ENCODE data around the gene RGL3. TPM values are rescaled to one million over a fixed set of nuclear protein-coding genes. Genes with fewer than 3 reads are reported as not detected.
"Not testable (repeated sequence)": the region's sequence is repeated elsewhere in the genome, so short reads cannot be mapped to it uniquely, and the experiment has no call there.

The RGL3 gene
- total RNA-seq, 1 donor from 2014 or later = not detected

DNA sequence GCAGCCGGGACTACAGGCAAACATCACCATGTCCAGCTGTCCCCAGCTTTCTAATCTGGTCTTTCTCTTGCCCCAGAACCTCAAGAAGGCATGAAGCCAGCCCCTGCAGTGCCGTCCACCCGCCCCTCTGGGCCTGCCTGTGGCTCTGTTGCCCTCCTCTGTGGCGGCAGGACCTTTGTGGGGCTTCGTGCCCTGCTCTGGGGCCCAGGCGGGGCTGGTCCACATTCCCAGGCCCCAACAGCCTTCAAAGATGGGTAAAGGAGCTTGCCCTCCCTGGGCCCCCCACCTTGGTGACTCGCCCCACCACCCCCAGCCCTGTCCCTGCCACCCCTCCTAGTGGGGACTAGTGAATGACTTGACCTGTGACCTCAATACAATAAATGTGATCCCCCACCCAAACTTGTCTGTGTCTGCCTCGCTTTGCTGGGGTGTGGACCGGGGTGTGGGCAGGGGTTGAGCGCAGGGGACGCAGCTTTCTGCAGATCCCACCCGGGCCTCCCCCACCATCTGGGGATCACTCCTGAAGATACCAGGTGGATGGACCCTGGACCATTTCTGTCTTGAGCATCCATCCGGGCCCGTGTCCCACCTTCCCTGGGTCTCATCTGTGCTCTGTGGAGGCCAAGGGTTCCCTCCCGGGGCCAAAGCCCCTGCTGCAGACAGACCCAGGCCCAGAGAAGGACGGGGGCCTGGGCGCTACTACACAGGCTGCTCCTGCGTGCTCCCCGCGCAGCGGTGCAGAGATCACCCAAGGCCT, 31.6 kb upstream of the RGL3 start:
- intact Hi-C loops (cut with micrococcal nuclease) = no loop called here

DNA sequence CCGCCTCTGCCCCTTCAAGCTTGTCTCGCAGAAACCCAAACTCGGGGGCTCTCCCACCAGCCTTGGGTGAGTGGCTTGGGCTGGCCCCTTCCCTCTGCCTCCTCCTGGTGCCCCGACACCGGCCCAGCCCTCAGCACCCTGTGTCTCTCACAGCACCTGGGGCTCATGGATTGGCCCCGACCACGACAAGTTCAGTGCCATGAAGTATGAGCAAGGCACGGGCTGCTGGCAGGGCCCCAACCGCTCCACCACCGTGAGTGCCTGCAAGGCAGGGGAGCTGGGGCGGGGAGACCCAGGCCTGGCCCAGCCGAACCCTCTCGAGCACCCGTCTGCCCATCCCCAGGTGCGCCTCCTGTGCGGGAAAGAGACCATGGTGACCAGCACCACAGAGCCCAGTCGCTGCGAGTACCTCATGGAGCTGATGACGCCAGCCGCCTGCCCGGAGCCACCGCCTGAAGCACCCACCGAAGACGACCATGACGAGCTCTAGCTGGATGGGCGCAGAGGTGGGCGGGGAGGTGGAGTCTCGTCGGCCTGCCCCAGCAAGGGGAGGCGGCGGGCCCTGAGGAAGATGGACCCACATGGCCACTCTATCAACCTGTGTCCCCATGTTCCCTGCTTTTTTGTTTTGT, 29.9 kb upstream of the RGL3 start:
- intact Hi-C loops (cut with micrococcal nuclease) = loop anchor here (10.0 kb wide), 1 partner anchor 154 kb away; the partner anchor contains the start of gene TSPAN16

DNA sequence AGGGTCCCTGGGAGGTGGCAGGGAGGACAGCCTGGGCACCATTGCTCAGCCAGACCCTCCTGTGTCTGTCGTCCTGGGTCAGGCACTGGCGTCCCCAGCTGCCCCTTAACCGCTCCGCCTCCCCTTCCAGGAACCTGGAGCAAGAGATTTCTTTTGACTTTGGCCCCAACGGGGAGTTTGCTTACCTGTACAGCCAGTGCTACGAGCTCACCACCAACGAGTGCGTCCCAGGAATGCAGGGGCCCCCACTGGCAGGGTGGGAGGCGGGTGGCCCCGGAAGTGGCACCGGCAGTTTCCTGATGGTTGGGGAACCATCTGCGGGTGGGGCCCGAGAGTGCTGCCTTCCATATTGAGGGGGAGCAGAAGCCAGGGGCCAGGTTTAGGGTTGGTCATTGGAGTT, 29.3 kb upstream of the RGL3 start:
- intact Hi-C loops (cut with micrococcal nuclease) = loop anchor here (10.0 kb wide), 1 partner anchor 154 kb away; the partner anchor contains the start of gene TSPAN16

DNA sequence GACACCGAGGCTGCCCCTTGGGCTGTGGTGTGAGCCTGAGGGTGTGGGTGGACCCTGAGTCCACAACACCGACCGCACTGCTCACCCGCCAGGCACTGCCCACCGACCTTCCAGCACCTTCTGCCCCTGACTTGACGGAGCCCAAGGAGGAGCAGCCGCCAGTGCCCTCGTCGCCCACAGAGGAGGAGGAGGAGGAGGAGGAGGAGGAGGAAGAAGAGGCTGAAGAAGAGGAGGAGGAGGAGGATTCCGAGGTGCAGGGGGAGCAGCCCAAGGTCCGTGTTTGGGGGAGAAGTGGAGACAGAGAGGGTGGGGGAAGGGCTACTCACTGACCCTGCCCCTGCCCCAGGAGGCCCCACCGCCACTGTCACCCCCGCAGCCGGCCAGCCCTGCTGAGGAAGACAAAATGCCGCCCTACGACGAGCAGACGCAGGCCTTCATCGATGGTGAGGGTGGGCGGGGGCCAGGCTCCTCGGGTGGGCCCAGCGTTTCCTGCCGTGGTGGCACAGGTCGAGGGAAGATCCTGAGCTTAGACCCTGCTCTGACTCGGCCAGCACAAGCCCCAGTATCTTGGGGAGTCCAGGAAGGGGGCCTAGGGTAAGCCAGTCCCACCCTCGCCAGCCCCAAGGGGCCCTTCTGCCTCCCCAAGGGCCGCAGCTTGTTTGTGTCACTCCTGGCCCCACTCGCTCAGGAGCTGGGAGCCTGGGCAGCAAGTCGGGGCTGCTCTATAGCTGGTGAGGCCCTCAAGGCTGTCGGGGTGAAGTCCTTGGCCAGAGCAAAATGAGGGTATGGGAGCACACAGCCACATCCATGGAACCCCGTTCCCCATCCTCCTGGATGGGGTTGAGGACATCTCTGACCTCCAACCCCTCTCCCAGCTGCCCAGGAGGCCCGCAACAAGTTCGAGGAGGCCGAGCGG, 28.5 kb upstream of the RGL3 start:
- intact Hi-C loops (cut with micrococcal nuclease) = loop anchor here (10.0 kb wide), 1 partner anchor 153 kb away; the partner anchor contains the start of gene TSPAN16

DNA sequence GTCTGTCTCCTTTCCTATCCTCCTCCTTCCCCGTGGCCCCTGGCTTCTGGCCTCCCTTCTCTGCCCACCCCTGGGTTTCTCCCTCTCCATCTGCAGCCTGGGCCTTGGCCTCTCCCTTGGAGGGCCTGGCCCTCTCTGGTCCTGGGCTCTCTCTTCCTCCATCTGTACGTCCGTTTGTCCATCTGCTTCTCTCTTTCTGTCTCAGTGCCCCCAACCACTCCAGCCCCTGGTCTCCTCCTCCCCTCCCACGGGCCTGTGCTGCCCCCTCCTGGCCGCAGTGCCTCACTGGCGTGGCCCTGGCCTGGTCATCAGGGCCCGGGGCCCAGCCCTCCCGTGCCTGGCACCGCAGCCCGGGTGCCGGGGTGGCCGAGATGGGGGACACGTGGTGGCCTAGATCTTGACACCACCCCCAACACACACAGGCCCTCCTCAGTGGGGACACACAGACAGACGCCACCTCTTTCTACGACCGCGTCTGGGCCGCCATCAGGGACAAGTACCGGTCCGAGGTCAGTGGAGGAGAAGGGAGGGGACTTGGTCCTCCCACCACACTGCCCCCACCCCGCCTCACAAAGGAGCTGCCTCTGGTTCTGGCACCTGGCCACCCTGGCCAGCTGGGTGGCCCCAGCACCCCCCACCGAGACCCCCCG, 27.7 kb upstream of the RGL3 start:
- intact Hi-C loops (cut with micrococcal nuclease) = loop anchor here (10.0 kb wide), 1 partner anchor 152 kb away; the partner anchor contains the start of gene TSPAN16

DNA sequence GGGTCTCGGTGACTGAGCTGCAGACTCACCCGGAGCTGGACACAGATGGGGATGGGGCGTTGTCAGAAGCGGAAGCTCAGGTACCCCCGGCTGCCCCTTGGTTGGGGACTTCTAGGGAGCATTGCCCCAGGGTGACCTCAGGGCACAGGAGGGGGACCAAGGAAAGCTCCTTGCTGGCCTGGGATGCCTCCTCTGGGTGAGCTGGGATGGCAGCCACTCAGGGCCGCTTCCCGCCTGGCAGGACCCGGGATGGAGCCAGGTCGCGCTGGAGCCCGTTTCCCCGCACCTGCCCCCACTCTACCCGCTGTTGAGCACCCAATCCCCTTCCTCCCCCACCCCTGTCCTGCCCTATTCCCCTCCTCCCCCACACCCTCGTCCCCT, 27.1 kb upstream of the RGL3 start:
- intact Hi-C loops (cut with micrococcal nuclease) = loop anchor here (10.0 kb wide), 1 partner anchor 151 kb away; the partner anchor contains the start of gene TSPAN16

DNA sequence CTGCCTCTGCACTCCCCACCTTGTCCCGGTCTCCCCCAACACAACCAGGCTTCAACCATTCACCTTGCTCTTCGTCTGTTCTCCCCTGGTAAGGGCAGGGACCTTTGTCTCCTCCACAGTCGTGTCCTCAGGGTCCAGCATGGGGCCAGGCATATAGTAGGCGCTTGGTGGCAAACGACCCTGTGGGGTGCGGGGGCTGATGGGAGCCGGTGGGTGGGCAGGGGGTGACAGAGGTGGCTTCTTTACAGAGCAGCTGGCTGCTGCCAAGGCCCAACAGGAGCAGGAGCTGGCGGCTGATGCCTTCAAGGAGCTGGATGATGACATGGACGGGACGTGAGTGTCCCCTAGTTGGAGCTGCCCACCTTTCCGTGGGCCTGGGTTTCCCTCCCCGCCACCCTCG, 26.0 kb upstream of the RGL3 start:
- intact Hi-C loops (cut with micrococcal nuclease) = loop anchor here (10.0 kb wide), 1 partner anchor 150 kb away; the partner anchor contains the start of gene TSPAN16

DNA sequence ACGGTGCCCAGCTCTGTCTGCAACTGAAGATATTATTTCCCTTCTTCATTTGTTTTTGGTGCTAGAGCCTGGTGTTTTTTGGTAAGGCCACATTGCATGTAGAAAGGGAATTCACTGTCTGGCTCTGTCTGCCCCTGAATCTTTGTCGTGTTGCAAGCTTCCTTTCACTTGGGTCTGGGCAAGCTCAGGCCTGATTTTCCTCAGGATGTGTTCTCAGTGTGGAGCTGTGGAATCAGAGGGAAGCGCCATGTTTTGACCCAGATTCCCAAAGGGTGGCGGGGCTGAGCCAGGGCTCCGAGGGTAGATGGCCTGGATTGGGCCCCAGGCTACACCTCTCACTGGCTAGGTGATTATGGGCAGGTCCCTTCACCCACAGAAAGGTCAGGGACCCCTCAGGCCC, 24.9 kb upstream of the RGL3 start:
- intact Hi-C loops (cut with micrococcal nuclease) = loop anchor here (10.0 kb wide), 1 partner anchor 149 kb away; the partner anchor contains the start of gene TSPAN16

DNA sequence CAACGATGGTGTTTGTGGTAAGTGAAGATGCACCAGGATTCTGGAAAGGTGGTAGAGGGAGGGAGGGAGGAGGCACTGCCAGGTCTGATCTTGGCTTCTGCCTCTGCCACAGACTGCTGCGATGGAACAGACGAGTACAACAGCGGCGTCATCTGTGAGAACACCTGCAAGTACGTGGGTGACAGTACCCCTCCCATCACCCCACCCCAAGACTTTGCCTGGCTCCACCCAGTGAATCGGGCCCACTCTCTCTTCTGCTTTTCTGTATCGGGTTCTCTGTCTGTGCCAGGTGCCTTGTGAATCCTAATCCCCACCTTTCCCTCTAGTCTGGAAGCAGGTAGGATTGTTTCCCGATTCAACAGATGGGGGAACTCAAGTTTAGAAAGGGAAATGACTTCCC, 18.8 kb upstream of the RGL3 start:
- intact Hi-C loops (cut with micrococcal nuclease) = loop anchor here (5.0 kb wide), 2 partner anchors 346 to 1354 kb away; partner anchors contain the start of gene JUNB

DNA sequence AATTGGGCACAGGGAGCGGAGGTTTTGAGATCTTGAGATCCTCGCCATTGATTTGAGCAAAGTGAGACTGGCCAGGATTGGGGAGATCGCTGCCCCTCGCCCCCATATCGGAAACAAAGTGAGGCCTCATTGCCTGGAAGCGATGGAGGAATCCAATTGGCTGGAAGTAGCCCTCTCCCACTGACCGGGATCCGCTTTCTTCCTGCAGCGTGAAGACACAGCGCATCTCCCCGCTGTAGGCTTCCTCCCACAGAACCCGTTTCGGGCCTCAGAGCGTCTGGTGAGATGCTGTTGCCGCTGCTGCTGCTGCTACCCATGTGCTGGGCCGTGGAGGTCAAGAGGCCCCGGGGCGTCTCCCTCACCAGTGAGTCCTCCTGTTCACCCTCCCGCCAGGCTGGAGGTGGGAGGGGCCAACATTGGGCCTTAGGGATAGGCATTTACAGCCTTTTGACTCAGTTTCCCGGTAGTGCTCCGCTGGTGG, 16.8 kb upstream of the RGL3 start:
- intact Hi-C loops (cut with micrococcal nuclease) = loop anchor here (1.0 to 5.0 kb wide), 8 partner anchors 14 to 1356 kb away; partner anchors contain the start of genes JUNB, SMARCA4 and ZNF653

DNA sequence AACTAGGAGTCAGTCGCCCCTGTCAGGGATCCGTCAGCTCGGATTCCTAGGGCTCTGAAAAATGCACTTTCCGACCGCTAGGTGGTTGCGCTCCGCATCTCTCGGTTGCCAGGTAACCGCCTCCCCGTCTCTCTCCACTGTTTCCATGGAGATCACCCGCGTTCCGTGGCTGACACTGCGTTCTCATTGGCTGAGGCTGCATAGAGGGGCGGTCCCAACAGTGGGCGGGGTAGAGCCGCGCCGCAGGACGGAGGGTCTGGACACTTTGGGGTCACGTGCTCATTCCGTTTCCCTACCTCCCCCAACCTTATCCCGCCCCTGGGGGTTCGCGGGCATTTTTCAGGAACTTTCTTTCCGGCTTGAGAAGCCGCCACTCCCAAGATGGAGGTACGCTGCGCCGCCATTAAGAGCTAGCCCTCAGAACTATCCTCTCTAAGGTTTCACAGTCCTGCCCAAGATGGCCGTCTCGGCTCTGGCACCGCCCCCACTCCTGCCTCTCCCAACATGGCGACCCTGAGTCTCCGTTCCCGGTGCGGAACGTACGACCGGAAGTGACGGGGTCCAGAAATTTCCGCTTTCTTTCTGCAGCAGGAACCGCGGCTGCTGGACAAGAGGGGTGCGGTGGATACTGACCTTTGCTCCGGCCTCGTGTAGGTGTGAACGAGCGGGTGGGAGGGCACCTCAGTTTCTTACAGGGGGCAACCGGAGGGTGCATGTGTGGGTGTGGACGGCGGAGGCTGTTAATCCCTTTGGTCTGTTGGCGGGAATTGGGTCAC, 16.1 kb upstream of the RGL3 start, which contains the start of the genes ODAD3 and PRKCSH:
TSS of gene ODAD3 (minus strand) at position 65 of the 776 bp plus-strand sequence. CDS start 105 bp downstream, outside the sequence.
TSS of gene PRKCSH (plus strand) at position 579 of the 776 bp plus-strand sequence. CDS start 483 bp downstream, outside the sequence.
- intact Hi-C loops (cut with micrococcal nuclease) = loop anchor here (1.0 to 5.0 kb wide), 8 partner anchors 13 to 1357 kb away; partner anchors contain the start of genes JUNB, SMARCA4 and ZNF653

DNA sequence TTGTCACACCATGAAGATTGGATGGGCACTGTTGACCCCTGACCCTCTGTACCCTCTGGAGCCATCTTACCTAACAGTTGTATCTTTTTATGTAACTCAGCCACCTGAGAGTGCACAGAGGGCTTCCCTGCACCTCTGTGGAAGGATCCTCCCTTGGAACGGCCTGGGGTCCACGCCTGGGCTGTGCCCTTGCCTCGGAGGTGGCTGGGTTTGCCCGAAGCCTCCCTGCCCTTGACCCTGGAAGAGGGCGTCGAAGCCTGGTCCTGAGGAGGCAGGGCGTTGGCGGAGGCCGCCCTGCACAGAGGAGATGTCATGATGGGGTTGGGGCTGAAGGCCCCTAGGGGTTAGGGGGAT, 15.6 kb upstream of the RGL3 start:
- intact Hi-C loops (cut with micrococcal nuclease) = loop anchor here (1.0 to 5.0 kb wide), 8 partner anchors 12 to 1358 kb away; partner anchors contain the start of genes JUNB, SMARCA4 and ZNF653

DNA sequence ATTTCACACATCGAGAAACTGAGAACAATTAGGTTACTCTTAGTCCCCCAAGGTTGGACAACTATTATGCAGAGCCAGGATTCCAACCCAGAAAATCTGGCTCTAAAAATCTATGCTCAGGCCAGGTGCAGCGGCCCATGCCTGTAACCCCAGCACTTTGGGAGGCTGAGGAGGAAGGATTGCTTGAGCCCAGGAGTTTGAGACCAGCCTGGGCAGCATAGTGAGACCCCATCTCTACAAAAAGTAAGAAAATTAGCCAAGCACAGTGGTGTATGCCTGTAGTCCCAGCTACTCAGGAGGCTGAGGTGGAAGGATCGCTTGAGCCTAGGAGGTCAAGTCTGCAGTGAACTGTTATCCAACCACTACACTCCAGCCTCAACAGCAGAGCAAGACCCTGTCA, 14.4 kb upstream of the RGL3 start:
- intact Hi-C loops (cut with micrococcal nuclease) = not testable (repeated sequence)

DNA sequence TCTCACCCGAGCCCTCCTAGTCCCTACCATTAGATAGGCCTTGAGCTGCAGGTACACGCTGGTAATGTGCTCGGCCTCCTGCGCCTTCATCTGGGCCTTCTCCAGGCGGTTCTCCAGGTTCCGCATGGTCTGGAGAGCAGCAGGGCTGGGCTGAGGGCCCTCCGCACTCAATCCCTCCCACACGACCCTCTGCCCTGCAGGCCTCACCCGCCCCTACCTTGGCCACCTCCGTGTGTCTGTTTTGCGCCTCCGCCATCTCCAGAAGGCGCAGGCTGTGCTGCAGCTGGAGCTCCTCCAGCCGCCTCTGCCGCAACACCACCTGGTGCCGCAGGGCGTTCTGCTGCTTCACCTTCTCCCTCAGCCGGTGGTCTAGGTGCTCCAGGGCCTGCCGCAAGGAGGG, 7.5 kb upstream of the RGL3 start:
- intact Hi-C loops (cut with micrococcal nuclease) = no loop called here

DNA sequence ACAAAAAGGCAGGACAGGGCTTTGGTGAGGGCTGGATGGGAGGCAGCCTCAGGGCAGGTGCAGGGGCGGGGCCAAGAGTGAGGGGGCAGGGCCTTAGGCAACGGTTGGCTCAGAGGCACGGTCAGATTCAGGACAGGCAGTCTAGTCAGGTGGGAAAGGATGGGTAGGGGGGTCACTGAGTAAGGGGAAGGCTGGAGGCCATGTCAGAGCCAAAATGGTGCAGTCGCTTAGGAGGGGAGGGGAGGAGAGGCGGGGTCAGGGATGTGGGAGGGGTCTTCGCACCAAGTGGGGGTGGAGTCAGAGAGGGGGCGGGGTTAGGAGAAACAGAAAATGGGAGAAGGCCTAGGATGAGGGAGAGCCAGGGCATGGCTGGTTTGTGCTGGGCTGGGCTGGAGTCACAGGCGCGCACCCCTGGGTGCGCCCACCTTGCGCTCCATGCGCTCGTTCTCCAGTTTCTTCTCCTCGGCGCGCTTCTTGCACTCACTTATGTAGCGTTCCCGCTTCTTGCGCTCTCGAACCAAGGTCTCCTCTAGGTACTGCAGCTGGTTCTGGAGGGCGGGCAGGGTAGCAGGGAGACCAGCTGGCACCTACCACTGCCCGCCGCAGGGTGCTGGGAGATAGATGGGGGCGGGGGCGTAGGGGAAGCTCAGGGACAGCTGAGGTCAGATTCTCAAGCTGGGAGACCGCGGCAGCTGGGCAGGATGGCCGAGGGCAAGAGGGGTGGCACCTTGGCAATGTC, 6.8 kb upstream of the RGL3 start:
- intact Hi-C loops (cut with micrococcal nuclease) = no loop called here

DNA sequence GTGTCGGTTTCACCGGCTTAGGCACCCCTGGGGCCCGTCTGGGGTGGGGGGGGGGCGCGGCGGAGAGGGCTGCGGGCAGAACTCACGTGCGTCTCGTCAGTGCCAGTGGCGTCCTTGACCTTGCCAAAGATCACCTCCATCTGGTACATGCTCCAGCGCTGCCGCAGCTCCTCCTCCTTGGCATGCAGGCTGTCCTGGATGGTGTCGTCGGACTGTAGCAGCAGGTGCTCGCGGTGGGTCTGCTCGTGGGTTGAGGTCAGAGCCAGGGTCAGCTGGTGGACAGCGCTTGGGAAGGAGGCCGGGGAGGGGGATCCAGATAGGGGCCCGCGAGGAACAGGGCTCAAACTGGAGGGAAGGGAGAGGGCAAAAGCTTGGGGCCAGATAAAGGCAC, 4.7 kb upstream of the RGL3 start:
- intact Hi-C loops (cut with micrococcal nuclease) = loop anchor here (5.0 kb wide), 1 partner anchor 41 kb away; the partner anchor contains the start of gene EPOR

DNA sequence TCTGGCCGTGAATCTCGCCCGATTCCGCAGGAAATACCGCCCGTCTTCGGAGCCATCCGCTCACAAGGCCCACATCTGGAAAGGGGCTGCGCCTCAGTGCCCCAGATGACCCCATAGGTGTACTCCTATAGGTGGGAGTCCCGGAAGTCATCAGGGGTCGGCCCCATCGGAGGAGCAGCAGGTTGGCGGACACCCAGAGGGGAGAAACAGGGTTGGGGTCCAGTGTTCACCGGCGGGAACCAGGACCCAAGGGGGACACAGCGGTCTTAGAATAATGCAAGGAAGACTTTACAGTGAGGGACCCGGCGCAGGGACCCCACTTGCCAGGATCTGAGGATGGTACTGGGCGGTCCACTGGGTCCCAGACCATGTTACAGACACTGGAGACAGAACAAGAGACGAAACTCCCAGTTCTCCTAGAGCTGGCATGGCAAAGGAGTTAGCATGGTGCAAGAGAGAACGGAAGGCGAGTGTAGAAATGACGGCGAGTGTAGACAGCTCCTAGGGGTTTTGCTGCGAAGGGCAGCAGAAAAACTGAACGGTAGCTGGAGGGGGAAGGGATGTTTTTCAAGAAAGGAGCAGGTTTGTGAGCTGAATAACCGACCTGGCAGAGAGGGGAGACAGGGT, 4.2 kb upstream of the RGL3 start:
- intact Hi-C loops (cut with micrococcal nuclease) = loop anchor here (5.0 kb wide), 1 partner anchor 41 kb away; the partner anchor contains the start of gene EPOR

Data from T-helper 2 cell treated with Interferon-gamma antibody and Interleukin-4, amounts not matched to agents 100 ng/mL and 5 ng/mL, for 36 hours (primary cell).